PC-9 (cell line): ENCODE results near the gene ARMH4.

Source experiments
- EZH2 ChIP-seq: fragments of 200-600 bp; sonication (generic); IDR thresholded peaks from 2 replicates; pipeline ENCODE4 v1.8.0; 2017; ENCODE audit warnings: antibody characterized with exemption, low read depth
- TF ChIP-seq, protein P1 (sequence below): fragments of 200-600 bp; sonication (generic); conservative IDR thresholded peaks from 2 replicates; pipeline ENCODE4 v1.6.1; 2017; ENCODE audit warnings: mixed run types, antibody characterized with exemption, mild to moderate bottlenecking, moderate library complexity

DNA sequence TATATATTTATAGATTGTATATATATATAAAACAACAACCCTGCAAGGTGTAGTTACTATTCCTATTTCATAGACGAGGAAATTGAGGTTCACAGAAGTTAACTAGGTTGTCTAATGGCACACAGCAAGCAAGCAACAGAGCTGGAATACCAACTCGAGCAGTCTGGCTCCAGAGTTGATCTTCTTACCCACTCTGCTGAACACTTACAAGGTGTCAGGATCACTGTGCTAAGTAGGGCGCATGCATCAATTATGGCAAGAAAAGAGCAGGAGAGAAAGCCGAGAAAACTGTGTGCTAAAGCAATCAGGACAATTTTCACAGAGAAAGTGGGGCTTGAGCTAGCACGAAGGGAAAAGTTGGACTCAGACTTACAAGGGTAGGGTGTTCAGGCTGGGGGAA, 15.9 kb upstream of the ARMH4 start:
- TF ChIP-seq, protein P1, sequence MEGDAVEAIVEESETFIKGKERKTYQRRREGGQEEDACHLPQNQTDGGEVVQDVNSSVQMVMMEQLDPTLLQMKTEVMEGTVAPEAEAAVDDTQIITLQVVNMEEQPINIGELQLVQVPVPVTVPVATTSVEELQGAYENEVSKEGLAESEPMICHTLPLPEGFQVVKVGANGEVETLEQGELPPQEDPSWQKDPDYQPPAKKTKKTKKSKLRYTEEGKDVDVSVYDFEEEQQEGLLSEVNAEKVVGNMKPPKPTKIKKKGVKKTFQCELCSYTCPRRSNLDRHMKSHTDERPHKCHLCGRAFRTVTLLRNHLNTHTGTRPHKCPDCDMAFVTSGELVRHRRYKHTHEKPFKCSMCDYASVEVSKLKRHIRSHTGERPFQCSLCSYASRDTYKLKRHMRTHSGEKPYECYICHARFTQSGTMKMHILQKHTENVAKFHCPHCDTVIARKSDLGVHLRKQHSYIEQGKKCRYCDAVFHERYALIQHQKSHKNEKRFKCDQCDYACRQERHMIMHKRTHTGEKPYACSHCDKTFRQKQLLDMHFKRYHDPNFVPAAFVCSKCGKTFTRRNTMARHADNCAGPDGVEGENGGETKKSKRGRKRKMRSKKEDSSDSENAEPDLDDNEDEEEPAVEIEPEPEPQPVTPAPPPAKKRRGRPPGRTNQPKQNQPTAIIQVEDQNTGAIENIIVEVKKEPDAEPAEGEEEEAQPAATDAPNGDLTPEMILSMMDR: no peak
- TF ChIP-seq EZH2: no peak
